ENCODE results near the gene INTS14. TPM values are rescaled to one million over a fixed set of nuclear protein-coding genes. Genes with fewer than 3 reads are reported as not detected.

INTS14 gene
- total RNA-seq, 1 donor from 2014 or later = 49.0 TPM

DNA sequence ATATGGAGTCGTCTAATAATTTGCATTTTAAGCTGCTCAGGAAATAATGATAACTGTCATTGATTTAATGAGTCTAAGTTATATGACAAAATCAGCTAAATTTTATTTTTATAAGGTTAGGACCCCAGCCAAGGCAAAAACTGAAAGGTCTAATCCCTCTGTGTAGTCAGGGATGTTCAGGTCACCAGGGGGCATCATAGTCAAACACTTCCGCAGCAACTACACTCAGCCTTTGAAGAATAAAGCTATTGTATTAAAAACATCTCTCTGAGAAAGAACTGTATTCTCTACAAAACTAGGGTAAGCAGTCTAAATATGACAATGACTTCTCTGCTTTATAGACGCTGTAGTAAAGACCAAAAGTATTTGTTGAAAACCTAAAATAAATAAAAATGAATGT, 15.0 kb downstream of the INTS14 start:
- DNase-seq (ENCODE audit: low spot score in 2 of 2, unreplicated experiment in 2 of 2) = no peak
- H3K27me3 Mint-ChIP-seq (ENCODE audit: low read depth) = no peaks in the 10 kb centered on the region
- no peaks in the 10 kb centered on the region for H3K4me1 Mint-ChIP-seq
- TF ChIP-seq, protein P1, sequence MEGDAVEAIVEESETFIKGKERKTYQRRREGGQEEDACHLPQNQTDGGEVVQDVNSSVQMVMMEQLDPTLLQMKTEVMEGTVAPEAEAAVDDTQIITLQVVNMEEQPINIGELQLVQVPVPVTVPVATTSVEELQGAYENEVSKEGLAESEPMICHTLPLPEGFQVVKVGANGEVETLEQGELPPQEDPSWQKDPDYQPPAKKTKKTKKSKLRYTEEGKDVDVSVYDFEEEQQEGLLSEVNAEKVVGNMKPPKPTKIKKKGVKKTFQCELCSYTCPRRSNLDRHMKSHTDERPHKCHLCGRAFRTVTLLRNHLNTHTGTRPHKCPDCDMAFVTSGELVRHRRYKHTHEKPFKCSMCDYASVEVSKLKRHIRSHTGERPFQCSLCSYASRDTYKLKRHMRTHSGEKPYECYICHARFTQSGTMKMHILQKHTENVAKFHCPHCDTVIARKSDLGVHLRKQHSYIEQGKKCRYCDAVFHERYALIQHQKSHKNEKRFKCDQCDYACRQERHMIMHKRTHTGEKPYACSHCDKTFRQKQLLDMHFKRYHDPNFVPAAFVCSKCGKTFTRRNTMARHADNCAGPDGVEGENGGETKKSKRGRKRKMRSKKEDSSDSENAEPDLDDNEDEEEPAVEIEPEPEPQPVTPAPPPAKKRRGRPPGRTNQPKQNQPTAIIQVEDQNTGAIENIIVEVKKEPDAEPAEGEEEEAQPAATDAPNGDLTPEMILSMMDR (IDR thresholded peaks at IDR 0.05; ENCODE audit: unreplicated experiment) = no peak
- peaks cover 28% of the 10 kb centered on the region for H3K36me3 Mint-ChIP-seq
- H3K9me3 Mint-ChIP-seq = no peaks in the 10 kb centered on the region
- H3K4me3 Mint-ChIP-seq = no peak overlapping the region
- no peak overlapping the region for H3K27ac Mint-ChIP-seq

DNA sequence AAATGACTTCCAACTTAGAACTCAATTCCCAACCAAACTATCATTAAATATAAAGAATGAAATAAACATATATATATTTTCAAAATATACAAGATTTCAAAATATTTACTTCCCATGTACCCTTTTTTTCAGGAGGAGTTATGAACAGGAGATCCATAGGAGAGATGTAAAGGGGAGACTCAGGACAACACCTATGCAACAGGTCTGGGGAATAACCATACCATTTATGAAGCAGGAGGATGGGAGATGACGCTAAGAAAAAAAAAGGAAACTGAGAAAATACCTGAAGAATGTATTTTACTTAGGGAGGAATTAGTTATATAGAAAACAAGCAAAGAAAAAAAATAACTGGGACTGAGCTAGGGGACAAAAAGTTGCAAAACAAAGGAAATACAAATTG, 23.8 kb downstream of the INTS14 start:
- no peak overlapping the region for H3K27ac Mint-ChIP-seq
- H3K36me3 Mint-ChIP-seq = peaks cover 41% of the 10 kb centered on the region

DNA sequence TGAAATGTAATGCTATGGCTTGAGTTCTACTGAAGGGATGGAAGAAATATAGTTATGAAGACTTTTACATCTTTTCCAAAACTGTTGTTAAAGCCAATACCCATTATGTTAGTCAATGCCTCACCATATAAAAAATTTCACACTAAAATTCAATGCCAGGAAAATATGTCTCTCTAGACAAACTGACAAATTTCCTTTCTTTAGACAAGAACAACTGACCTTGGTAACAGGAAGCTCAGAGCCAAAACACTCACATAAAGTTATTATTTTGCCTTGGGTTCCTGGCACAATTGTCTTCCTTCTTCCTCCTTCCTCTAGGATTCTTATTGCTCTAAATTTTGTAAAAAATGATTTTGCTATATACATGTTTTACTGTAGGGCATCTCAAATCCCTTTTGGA, 26.7 kb downstream of the INTS14 start:
- Mint-ChIP-seq H3K4me3 (no peak overlapping the region), H3K27me3 (ENCODE audit: low read depth) (no peaks in the 10 kb centered on the region), H3K9me3 (no peaks in the 10 kb centered on the region), H3K4me1 (peaks cover 5% of the 10 kb centered on the region), H3K27ac (peak overlapping the region; percentile 25), H3K36me3 (peaks cover 33% of the 10 kb centered on the region)
- TF ChIP-seq, protein P1 (IDR thresholded peaks at IDR 0.05; ENCODE audit: unreplicated experiment) = no peak
- DNase-seq (ENCODE audit: low spot score in 2 of 2, unreplicated experiment in 2 of 2) = no peak

More for the DNA sequence above, 23.8 kb downstream of the INTS14 start:
- TF ChIP-seq, protein P1 (IDR thresholded peaks at IDR 0.05; ENCODE audit: unreplicated experiment) = no peak
- Mint-ChIP-seq H3K4me1 (peaks cover 2% of the 10 kb centered on the region), H3K9me3 (no peaks in the 10 kb centered on the region), H3K27me3 (ENCODE audit: low read depth) (no peaks in the 10 kb centered on the region), H3K4me3 (no peak overlapping the region)
- DNase-seq (ENCODE audit: low spot score in 2 of 2, unreplicated experiment in 2 of 2) = no peak

DNA sequence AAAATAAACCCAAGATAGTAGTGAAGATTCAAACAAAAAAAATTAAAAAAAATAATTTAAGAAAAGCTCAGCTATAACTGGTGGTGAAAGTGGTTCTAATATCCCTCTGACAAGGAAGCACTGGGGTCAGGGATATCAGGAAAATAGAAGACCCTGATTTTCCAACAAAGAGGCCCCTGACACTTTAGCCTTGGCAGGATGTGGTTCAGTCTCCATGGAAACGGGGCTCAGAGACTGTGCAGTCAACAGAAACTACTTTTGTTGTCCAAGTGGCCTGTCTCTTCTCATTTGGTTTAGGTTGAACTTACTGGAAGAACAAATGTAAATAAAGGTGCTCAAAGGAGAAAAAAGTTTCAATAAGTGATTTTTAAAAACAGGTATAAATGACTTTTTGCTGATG, 27.2 kb downstream of the INTS14 start:
- Mint-ChIP-seq H3K4me1 (peaks cover 5% of the 10 kb centered on the region), H3K27ac (peak overlapping the region; percentile 69), H3K36me3 (peaks cover 33% of the 10 kb centered on the region), H3K27me3 (ENCODE audit: low read depth) (no peaks in the 10 kb centered on the region), H3K9me3 (no peaks in the 10 kb centered on the region), H3K4me3 (no peak overlapping the region)
- no peak for DNase-seq (ENCODE audit: low spot score in 2 of 2, unreplicated experiment in 2 of 2)
- TF ChIP-seq, protein P1 (IDR thresholded peaks at IDR 0.05; ENCODE audit: unreplicated experiment) = no peak

DNA sequence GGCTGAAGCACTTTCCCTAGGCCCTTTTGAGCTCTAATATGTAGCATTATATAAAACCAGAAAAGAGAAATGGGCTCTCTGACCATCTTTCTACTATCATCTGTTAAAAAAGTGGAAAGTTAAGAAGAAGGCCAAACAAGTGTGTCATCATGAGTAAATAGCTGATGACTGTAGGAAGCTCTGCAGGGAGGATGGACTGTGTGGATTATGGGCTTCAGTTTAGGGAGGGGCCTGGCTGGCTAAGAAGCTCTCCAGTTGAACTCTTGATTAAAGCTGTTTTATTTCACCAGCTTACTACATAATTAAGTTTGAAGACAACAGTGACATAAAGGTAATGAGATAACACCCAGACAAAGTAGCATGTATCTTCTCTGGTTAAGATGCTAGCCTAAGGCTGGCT, 30.6 kb downstream of the INTS14 start:
- Mint-ChIP-seq H3K4me3 (no peak overlapping the region), H3K27me3 (ENCODE audit: low read depth) (no peaks in the 10 kb centered on the region), H3K4me1 (peaks cover 14% of the 10 kb centered on the region), H3K27ac (peak overlapping the region; percentile 82), H3K36me3 (peaks cover 39% of the 10 kb centered on the region), H3K9me3 (no peaks in the 10 kb centered on the region)
- TF ChIP-seq, protein P1 (IDR thresholded peaks at IDR 0.05; ENCODE audit: unreplicated experiment) = no peak
- no peak for DNase-seq (ENCODE audit: low spot score in 2 of 2, unreplicated experiment in 2 of 2)

DNA sequence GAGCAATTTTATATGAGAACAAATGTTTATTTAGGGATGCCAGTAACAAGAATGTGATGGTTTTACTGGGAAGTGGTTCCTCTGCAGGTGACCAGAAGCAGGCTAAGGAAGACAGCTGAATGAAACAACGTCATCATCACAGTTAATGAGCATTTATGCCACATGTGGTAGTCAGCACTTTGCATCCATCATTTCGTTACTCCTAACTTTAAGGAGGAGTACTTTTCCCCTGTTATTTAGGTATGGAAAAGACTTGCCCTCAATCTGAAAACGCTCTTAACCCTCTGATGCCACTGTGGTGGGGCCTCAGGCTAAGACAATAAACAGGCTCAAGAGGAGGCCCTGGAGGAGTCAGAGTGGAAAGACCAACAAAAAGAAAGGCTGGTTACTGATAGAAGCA, 31.2 kb downstream of the INTS14 start:
- DNase-seq (ENCODE audit: low spot score in 2 of 2, unreplicated experiment in 2 of 2) = no peak
- H3K9me3 Mint-ChIP-seq = no peaks in the 10 kb centered on the region
- TF ChIP-seq, protein P1 (IDR thresholded peaks at IDR 0.05; ENCODE audit: unreplicated experiment) = no peak
- no peaks in the 10 kb centered on the region for H3K27me3 Mint-ChIP-seq (ENCODE audit: low read depth)
- H3K4me3 Mint-ChIP-seq = no peak overlapping the region
- H3K27ac Mint-ChIP-seq = peak overlapping the region; percentile 82
- H3K4me1 Mint-ChIP-seq = peaks cover 14% of the 10 kb centered on the region
- H3K36me3 Mint-ChIP-seq = peaks cover 39% of the 10 kb centered on the region
